ENCODE results near the gene PDZRN4. TPM values are rescaled to one million over a fixed set of nuclear protein-coding genes. Genes with fewer than 3 reads are reported as not detected.

The PDZRN4 gene
- total and polyA plus RNA-seq, 3 donors from 2014 or later = 7.7 to 11.3 (median 11.3) TPM

GRCh38 chr12:41286426-41286825, 98.3 kb downstream of the PDZRN4 start:
- intact Hi-C loops (cut with DNase I; ENCODE audit: low total_unique reads) = no loop called here
- no peak for TF ChIP-seq CTCF (IDR thresholded peaks at IDR 0.05)
- no peak for TF ChIP-seq POLR2A (IDR thresholded peaks at IDR 0.05)
- Histone ChIP-seq H3K27me3 (no peaks in the 10 kb centered on the region), H3K4me1 (peaks cover 8% of the 10 kb centered on the region), H3K27ac (no peak overlapping the region), H3K36me3 (ENCODE audit: low read depth, missing control alignments) (no peaks in the 10 kb centered on the region), H3K4me3 (no peak overlapping the region), H3K9me3 (no peaks in the 10 kb centered on the region)
- DNase-seq = no peak
- 60 to 64% methylated on average over 1 of the region's 1 CpG for WGBS, 2 donors

GRCh38 chr12:41287500-41288141, 99.5 kb downstream of the PDZRN4 start:
- no peak for DNase-seq
- WGBS, 2 donors = 68 to 75% methylated on average over 2 of the region's 2 CpGs
- H3K4me1 ChIP-seq = peaks cover 8% of the 10 kb centered on the region
- intact Hi-C loops (cut with DNase I; ENCODE audit: low total_unique reads) = no loop called here
- H3K9me3 ChIP-seq = no peaks in the 10 kb centered on the region
- no peak overlapping the region for H3K27ac ChIP-seq
- no peaks in the 10 kb centered on the region for H3K36me3 ChIP-seq (ENCODE audit: low read depth, missing control alignments)
- H3K27me3 ChIP-seq = no peaks in the 10 kb centered on the region
- no peak for TF ChIP-seq CTCF (IDR thresholded peaks at IDR 0.05)
- TF ChIP-seq POLR2A (IDR thresholded peaks at IDR 0.05) = no peak
- no peak overlapping the region for H3K4me3 ChIP-seq

- intact Hi-C loops (cut with DNase I; ENCODE audit: low total_unique reads) = no loop called here
- TF ChIP-seq CTCF (IDR thresholded peaks at IDR 0.05) (no peak), POLR2A (IDR thresholded peaks at IDR 0.05) (no peak)
- WGBS, 2 donors = 79 to 81% methylated on average over 10 of the region's 10 CpGs
- DNase-seq = no peak
- Histone ChIP-seq H3K36me3 (ENCODE audit: low read depth, missing control alignments) (no peaks in the 10 kb centered on the region), H3K4me3 (no peak overlapping the region), H3K27me3 (no peaks in the 10 kb centered on the region), H3K4me1 (peaks cover 8% of the 10 kb centered on the region), H3K9me3 (no peaks in the 10 kb centered on the region), H3K27ac (no peak overlapping the region)
Measured at GRCh38 chr12:41288142-41288811, 100.2 kb downstream of the PDZRN4 start.

GRCh38 chr12:41289501-41289900, 101.4 kb downstream of the PDZRN4 start:
- no peak for DNase-seq

More at GRCh38 chr12:41289501-41289900, 101.4 kb downstream of the PDZRN4 start:
- Histone ChIP-seq H3K27me3 (no peaks in the 10 kb centered on the region), H3K4me1 (peaks cover 8% of the 10 kb centered on the region), H3K9me3 (no peaks in the 10 kb centered on the region), H3K27ac (no peak overlapping the region), H3K4me3 (no peak overlapping the region), H3K36me3 (ENCODE audit: low read depth, missing control alignments) (no peaks in the 10 kb centered on the region)
- TF ChIP-seq POLR2A (IDR thresholded peaks at IDR 0.05) (no peak), CTCF (IDR thresholded peaks at IDR 0.05) (no peak)
- 90 to 94% methylated on average over 3 of the region's 3 CpGs for WGBS, 2 donors
- intact Hi-C loops (cut with DNase I; ENCODE audit: low total_unique reads) = no loop called here
